Measurements from ENCODE around the gene CSTPP1.

CSTPP1 gene

GRCh38 chr11:46896719-46897406 is 39.7 kb upstream of the CSTPP1 start:
- Histone ChIP-seq H3K27me3 (ENCODE audit: control insufficient read depth in 1 of 2, insufficient read depth in 2 of 2, low read length in 2 of 2) (no peaks in the 10 kb centered on the region), H3K36me3 (ENCODE audit: control insufficient read depth in 2 of 2, insufficient read depth in 2 of 2, low read length in 2 of 2) (peaks cover 7 to 25% of the 10 kb centered on the region in 2 donors), H3K4me3 (ENCODE audit: low read length in 2 of 2) (no peak overlapping the region), H3K9me3 (ENCODE audit: control insufficient read depth in 2 of 2, low read length in 2 of 2) (no peaks in the 10 kb centered on the region), H3K27ac (ENCODE audit: low read length) (no peak overlapping the region), H3K4me1 (ENCODE audit: control insufficient read depth, insufficient read depth, low read length) (peaks cover 13% of the 10 kb centered on the region), H3K9ac (ENCODE audit: low read length in 2 of 2) (no peak overlapping the region)

GRCh38 chr11:46898396-46899095 is 38.0 kb upstream of the CSTPP1 start:
- H3K9ac ChIP-seq (ENCODE audit: low read length in 2 of 2) = no peak overlapping the region
- H3K27ac ChIP-seq (ENCODE audit: low read length) = no peak overlapping the region
- H3K4me3 ChIP-seq (ENCODE audit: low read length in 2 of 2) = no peak overlapping the region
- H3K4me1 ChIP-seq (ENCODE audit: control insufficient read depth, insufficient read depth, low read length) = peaks cover 17% of the 10 kb centered on the region
- no peaks in the 10 kb centered on the region for H3K9me3 ChIP-seq (ENCODE audit: control insufficient read depth in 2 of 2, low read length in 2 of 2)
- no peaks in the 10 kb centered on the region for H3K27me3 ChIP-seq (ENCODE audit: control insufficient read depth in 1 of 2, insufficient read depth in 2 of 2, low read length in 2 of 2)
- peaks cover 3 to 18% of the 10 kb centered on the region in 2 donors for H3K36me3 ChIP-seq (ENCODE audit: control insufficient read depth in 2 of 2, insufficient read depth in 2 of 2, low read length in 2 of 2)

- H3K4me1 ChIP-seq (ENCODE audit: control insufficient read depth, insufficient read depth, low read length) = peaks cover 17% of the 10 kb centered on the region
- H3K9me3 ChIP-seq (ENCODE audit: control insufficient read depth in 2 of 2, low read length in 2 of 2) = no peaks in the 10 kb centered on the region
- H3K27ac ChIP-seq (ENCODE audit: low read length) = no peak overlapping the region
- H3K9ac ChIP-seq (ENCODE audit: low read length in 2 of 2) = no peak overlapping the region
- H3K27me3 ChIP-seq (ENCODE audit: control insufficient read depth in 1 of 2, insufficient read depth in 2 of 2, low read length in 2 of 2) = no peaks in the 10 kb centered on the region
- H3K36me3 ChIP-seq (ENCODE audit: control insufficient read depth in 2 of 2, insufficient read depth in 2 of 2, low read length in 2 of 2) = peaks cover 1 to 13% of the 10 kb centered on the region in 2 donors
- no peak overlapping the region for H3K4me3 ChIP-seq (ENCODE audit: low read length in 2 of 2)
Measured at GRCh38 chr11:46899501-46900025, 37.0 kb upstream of the CSTPP1 start.

DNA sequence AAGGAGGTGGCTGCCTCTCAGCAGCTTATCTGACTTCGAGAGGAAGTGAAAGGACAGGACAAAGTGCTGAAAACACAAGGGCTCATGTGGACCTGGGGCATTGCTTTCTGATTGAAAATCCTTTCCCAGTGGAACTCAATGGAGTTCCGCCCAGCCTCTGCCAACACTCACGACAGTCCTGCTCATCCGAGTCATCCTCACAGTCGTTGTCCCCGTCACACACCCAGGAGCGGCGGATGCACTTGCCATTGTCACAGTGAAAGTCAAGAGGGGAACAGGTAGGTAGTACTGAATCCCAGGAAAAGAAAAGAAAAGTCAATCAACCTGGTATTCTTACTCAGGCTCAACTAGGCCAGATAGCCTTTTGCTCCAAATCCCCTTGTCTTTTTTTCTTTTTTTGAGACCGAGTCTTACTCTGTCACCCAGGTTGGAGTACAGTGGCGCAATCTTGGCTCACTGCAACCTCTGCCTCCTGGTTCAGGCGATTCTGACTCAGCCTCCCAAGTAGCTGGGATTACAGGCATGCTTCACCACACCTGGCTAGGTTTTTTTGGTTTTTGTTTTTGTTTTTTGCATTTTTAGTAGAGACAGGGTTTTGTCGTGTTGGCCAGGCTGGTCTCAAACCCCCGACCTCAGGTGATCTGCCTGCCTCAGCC is 36.3 kb upstream of the CSTPP1 start:
- Histone ChIP-seq H3K9me3 (ENCODE audit: control insufficient read depth in 2 of 2, low read length in 2 of 2) (no peaks in the 10 kb centered on the region), H3K27ac (ENCODE audit: low read length) (no peak overlapping the region), H3K4me3 (ENCODE audit: low read length in 2 of 2) (no peak overlapping the region), H3K9ac (ENCODE audit: low read length in 2 of 2) (no peak overlapping the region), H3K27me3 (ENCODE audit: control insufficient read depth in 1 of 2, insufficient read depth in 2 of 2, low read length in 2 of 2) (no peaks in the 10 kb centered on the region), H3K36me3 (ENCODE audit: control insufficient read depth in 2 of 2, insufficient read depth in 2 of 2, low read length in 2 of 2) (peaks cover 0 to 11% of the 10 kb centered on the region in 2 donors), H3K4me1 (ENCODE audit: control insufficient read depth, insufficient read depth, low read length) (peaks cover 17% of the 10 kb centered on the region)

DNA sequence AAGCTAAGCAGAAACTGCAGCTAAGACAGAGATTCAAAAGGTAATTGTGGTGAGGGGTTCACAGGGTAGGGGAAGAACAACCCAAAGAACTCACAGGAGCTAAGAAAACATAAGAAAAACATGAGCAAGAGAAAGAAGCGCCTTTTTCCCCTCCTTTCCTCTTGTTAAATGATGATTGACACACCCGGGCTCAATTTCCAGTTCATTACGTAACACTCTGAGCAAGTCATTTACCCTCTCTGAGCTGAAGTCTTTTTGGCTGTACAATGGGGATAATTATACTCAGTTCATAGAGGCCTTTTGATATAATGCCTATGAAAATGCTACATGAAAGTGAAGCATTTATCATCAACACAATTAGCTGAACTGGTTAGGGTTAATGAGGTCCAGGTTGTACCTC is 35.4 kb upstream of the CSTPP1 start:
- Histone ChIP-seq H3K9ac (ENCODE audit: low read length in 2 of 2) (no peak overlapping the region), H3K27me3 (ENCODE audit: control insufficient read depth in 1 of 2, insufficient read depth in 2 of 2, low read length in 2 of 2) (no peaks in the 10 kb centered on the region), H3K4me1 (ENCODE audit: control insufficient read depth, insufficient read depth, low read length) (peaks cover 10% of the 10 kb centered on the region), H3K27ac (ENCODE audit: low read length) (no peak overlapping the region), H3K36me3 (ENCODE audit: control insufficient read depth in 2 of 2, insufficient read depth in 2 of 2, low read length in 2 of 2) (peaks cover 0 to 11% of the 10 kb centered on the region in 2 donors), H3K9me3 (ENCODE audit: control insufficient read depth in 2 of 2, low read length in 2 of 2) (no peaks in the 10 kb centered on the region), H3K4me3 (ENCODE audit: low read length in 2 of 2) (no peak overlapping the region)

- Histone ChIP-seq H3K9me3 (ENCODE audit: control insufficient read depth in 2 of 2, low read length in 2 of 2) (no peaks in the 10 kb centered on the region), H3K27me3 (ENCODE audit: control insufficient read depth in 1 of 2, insufficient read depth in 2 of 2, low read length in 2 of 2) (no peaks in the 10 kb centered on the region), H3K4me3 (ENCODE audit: low read length in 2 of 2) (no peak overlapping the region), H3K4me1 (ENCODE audit: control insufficient read depth, insufficient read depth, low read length) (peaks cover 8% of the 10 kb centered on the region), H3K36me3 (ENCODE audit: control insufficient read depth in 2 of 2, insufficient read depth in 2 of 2, low read length in 2 of 2) (peaks cover 0 to 11% of the 10 kb centered on the region in 2 donors), H3K9ac (ENCODE audit: low read length in 2 of 2) (no peak overlapping the region), H3K27ac (ENCODE audit: low read length) (no peak overlapping the region)
Measured at GRCh38 chr11:46902694-46903093, 33.9 kb upstream of the CSTPP1 start.

DNA sequence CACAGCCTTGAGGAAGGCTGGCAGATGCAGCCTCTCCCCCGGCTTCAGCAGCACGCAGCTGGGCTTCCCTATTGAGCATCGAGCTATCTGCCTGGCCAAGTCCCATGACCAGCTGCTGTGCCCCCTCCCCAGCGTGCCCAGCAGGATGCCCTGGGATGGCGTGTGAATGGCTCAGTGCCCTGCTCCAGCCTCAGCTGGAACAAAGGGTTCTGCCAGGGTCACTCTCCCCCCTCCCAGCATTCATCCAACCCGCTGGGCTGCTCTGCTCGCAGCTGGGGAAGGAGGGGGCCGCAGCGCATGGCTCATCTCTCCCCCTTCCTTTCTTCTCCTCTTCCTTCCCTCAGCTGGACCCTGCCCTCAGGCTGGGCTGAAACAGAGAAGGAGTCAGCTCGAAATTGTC is 32.7 kb upstream of the CSTPP1 start:
- Histone ChIP-seq H3K9ac (ENCODE audit: low read length in 2 of 2) (no peak overlapping the region), H3K36me3 (ENCODE audit: control insufficient read depth in 2 of 2, insufficient read depth in 2 of 2, low read length in 2 of 2) (peaks cover 0 to 9% of the 10 kb centered on the region in 2 donors), H3K4me1 (ENCODE audit: control insufficient read depth, insufficient read depth, low read length) (peaks cover 8% of the 10 kb centered on the region), H3K4me3 (ENCODE audit: low read length in 2 of 2) (no peak overlapping the region), H3K27ac (ENCODE audit: low read length) (no peak overlapping the region), H3K9me3 (ENCODE audit: control insufficient read depth in 2 of 2, low read length in 2 of 2) (no peaks in the 10 kb centered on the region), H3K27me3 (ENCODE audit: control insufficient read depth in 1 of 2, insufficient read depth in 2 of 2, low read length in 2 of 2) (no peaks in the 10 kb centered on the region)

- H3K4me1 ChIP-seq (ENCODE audit: control insufficient read depth, insufficient read depth, low read length) = peaks cover 8% of the 10 kb centered on the region
- no peak overlapping the region for H3K4me3 ChIP-seq (ENCODE audit: low read length in 2 of 2)
- H3K9me3 ChIP-seq (ENCODE audit: control insufficient read depth in 2 of 2, low read length in 2 of 2) = no peaks in the 10 kb centered on the region
- H3K27me3 ChIP-seq (ENCODE audit: control insufficient read depth in 1 of 2, insufficient read depth in 2 of 2, low read length in 2 of 2) = no peaks in the 10 kb centered on the region
- H3K9ac ChIP-seq (ENCODE audit: low read length in 2 of 2) = no peak overlapping the region
- no peak overlapping the region for H3K27ac ChIP-seq (ENCODE audit: low read length)
- H3K36me3 ChIP-seq (ENCODE audit: control insufficient read depth in 2 of 2, insufficient read depth in 2 of 2, low read length in 2 of 2) = peaks cover 0 to 2% of the 10 kb centered on the region in 2 donors
Measured at GRCh38 chr11:46905806-46906205, 30.8 kb upstream of the CSTPP1 start.

DNA sequence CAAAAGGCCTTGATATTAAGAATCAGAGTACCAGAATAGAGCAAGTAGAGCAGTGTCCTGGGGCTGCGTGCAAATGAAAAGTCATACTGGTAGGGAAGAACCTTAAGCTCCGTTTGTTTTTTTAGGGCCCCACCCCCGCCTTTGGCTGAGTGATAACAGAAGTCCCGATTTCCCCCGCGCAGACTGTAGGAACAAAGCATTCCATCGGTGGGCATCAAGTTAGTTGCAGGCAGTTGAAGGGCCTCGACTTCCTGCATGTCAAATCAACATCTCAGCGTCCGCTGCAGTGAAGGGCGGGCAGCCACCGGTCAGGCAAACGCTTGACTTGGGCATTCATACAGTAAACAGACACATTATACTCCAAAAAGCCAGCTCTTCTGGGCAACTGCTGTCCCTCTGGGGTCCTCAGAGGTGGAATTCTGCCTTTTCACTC is 29.9 kb upstream of the CSTPP1 start:
- H3K9ac ChIP-seq (ENCODE audit: low read length in 2 of 2) = no peak overlapping the region
- H3K27ac ChIP-seq (ENCODE audit: low read length) = peak overlapping the region; percentile 18
- no peaks in the 10 kb centered on the region for H3K27me3 ChIP-seq (ENCODE audit: control insufficient read depth in 1 of 2, insufficient read depth in 2 of 2, low read length in 2 of 2)
- H3K4me3 ChIP-seq (ENCODE audit: low read length in 2 of 2) = peak overlapping the region in 1 of 2 donors; percentile 40
- no peaks in the 10 kb centered on the region for H3K36me3 ChIP-seq (ENCODE audit: control insufficient read depth in 2 of 2, insufficient read depth in 2 of 2, low read length in 2 of 2)
- peaks cover 8% of the 10 kb centered on the region for H3K4me1 ChIP-seq (ENCODE audit: control insufficient read depth, insufficient read depth, low read length)
- no peaks in the 10 kb centered on the region for H3K9me3 ChIP-seq (ENCODE audit: control insufficient read depth in 2 of 2, low read length in 2 of 2)

GRCh38 chr11:46907606-46908005 is 29.0 kb upstream of the CSTPP1 start:
- Histone ChIP-seq H3K27me3 (ENCODE audit: control insufficient read depth in 1 of 2, insufficient read depth in 2 of 2, low read length in 2 of 2) (no peaks in the 10 kb centered on the region), H3K4me3 (ENCODE audit: low read length in 2 of 2) (no peak overlapping the region), H3K36me3 (ENCODE audit: control insufficient read depth in 2 of 2, insufficient read depth in 2 of 2, low read length in 2 of 2) (no peaks in the 10 kb centered on the region), H3K4me1 (ENCODE audit: control insufficient read depth, insufficient read depth, low read length) (peaks cover 12% of the 10 kb centered on the region), H3K9me3 (ENCODE audit: control insufficient read depth in 2 of 2, low read length in 2 of 2) (no peaks in the 10 kb centered on the region), H3K27ac (ENCODE audit: low read length) (no peak overlapping the region), H3K9ac (ENCODE audit: low read length in 2 of 2) (no peak overlapping the region)
